NCI-H82 (cell line): ENCODE data around the gene TUBA4A.

Experiments
- DNase-seq: peaks from one replicate; lab custom pipeline; 2025; lab: John Stamatoyannopoulos, UW

The TUBA4A gene

GRCh38 chr2:219234331-219234730 is 19.4 kb downstream of the TUBA4A start:
- no peak for DNase-seq

GRCh38 chr2:219230059-219230540 is 23.6 kb downstream of the TUBA4A start:
- DNase-seq, result peak; percentile 63

DNA sequence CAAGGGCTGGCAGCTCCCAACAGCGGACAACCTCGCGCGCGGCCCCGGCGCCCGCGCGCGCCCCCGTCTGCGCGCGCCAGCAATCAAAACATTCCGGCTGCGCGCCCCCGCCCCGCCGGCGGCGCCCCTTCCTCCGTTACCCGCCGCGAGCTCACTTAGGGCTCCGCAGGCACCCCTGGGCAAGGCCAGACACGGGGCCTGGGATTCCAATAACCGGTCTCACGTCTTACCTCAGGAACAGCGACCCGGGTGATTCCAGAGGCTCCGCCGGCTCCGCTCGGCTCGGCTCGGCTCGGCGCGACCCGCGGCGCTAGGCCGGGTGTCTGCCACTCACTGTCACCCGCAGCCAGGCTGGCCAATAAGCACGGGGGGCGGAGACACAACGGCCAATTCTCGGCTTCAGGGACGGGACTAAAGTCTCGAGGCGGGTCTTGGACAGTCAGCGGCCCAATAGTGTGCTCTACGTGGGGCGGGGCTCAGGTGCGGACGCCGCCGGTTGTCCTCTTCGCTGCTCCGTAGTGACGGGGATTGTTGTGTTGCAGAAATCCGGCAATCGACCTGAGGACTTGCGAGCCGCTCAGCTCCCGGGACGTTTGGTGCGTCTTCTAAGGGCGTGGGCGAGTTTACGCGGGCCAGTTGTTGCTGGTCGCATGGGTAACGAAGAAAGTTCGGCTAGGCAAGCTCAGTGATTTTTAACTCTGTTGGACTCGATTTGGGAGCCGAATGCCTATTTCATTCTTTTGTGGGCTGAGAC is 24.2 kb downstream of the TUBA4A start, which contains the start of the genes ANKZF1 and ATG9A:
Gene ANKZF1 (plus strand): TSS at position 502 of the 754 bp plus-strand sequence. CDS start 452 bp downstream, outside the sequence.
Gene ATG9A (minus strand): TSS at position 332 of the 754 bp plus-strand sequence. CDS start 1,612 bp downstream, outside the sequence.
- DNase-seq, result peak; percentile 100

- DNase-seq, result no peak
Observed at GRCh38 chr2:219228911-219229304, 24.8 kb downstream of the TUBA4A start.

DNA sequence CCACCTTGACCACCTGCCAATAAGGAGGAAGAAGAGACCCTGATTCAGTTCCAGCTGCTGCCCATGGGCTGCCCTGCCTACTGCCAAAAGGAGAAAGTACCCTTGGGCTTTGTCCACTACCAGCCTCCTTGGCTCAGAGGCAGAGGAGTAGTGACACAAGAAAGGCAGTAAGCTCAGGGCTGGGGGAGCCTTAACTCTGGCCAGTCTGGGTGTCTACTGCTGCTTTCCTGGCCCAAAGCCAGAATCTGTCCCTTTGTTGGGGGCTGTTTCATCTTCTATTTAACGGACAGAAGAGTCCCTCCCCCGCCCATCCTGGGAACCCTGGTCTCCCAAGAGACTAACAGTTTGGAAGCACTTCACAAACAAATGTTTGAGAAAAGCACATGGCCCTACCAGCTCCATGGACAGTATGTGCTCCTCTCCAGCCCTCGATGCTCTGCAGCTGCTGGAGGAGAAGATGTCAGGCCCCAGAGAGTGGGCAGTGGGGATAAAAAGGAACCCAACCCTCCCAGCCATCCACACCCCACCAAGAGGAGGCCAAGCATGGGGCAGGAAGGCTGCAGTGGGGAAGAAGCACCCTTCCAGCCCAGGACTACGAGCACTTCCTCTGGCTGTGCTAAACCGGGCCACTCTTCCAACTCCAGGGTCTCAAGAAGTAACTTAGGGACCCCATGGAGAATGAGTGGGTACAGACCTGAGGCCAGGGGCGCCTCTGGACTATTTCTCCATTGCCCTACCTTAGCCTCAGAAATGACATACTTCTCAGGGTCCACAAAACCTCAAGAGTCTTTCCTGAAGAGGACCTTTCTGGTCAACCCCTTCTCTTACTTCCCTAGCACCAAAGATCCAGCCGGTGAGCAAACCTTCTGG is 25.4 kb downstream of the TUBA4A start:
- DNase-seq, result no peak

GRCh38 chr2:219225350-219225749 is 28.4 kb downstream of the TUBA4A start:
- no peak for DNase-seq

GRCh38 chr2:219223831-219224610 is 29.7 kb downstream of the TUBA4A start:
- DNase-seq, result no peak

- DNase-seq, result no peak
Observed at GRCh38 chr2:219221957-219222518, 31.7 kb downstream of the TUBA4A start.

GRCh38 chr2:219220652-219221402 is 32.9 kb downstream of the TUBA4A start:
- no peak for DNase-seq

GRCh38 chr2:219219784-219220532 is 33.8 kb downstream of the TUBA4A start:
- DNase-seq, result no peak

DNA sequence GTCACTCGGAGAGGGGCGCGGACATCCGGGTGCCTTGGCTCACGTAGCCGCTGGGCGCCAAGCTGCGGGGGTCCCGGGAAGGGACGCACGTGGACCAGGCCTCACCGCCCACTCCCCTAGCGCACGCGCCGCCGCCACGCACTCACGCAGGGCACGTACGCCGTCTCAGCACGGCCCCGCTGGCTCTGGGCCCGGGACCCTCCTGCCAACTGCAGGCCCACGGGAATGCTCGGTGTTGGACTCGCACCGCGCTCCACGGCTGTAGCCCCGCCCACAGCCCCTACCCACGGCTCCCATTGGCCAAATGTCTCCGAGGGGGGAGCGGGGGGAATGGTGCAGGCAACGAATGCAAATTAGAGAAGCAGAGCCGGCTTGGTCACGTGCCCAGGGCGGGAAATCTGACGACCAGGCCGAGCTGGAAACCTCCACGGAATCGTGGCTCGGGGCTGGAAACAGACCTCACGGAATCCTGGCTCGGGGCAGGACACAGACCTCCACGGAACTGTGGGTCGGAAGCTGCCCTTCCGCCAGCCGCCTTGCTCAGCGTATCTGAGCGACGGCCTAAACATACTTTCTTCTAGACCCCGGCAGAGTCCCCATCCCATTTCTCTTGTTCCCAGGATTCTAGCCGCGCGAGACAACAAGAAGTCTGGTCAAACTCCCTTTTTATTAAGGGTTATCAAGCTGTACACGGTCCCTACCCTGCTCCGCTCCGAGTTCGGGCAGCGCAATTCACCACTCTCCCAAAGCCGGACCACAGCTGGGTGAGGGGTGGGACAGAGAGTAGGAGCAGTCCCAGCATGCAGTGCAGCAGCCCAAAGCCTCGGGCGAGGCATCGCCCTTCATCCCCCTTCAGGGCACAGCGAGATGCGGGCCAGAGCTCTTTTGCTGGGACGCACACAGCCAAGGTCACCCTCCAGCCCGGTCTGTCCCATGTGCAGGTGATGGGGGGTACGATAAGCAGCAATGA is 34.7 kb downstream of the TUBA4A start, which contains the start of gene ABCB6:
Gene ABCB6 (minus strand): TSS at position 227 of the 970 bp plus-strand sequence. CDS start 285 bp downstream, outside the sequence.
- peak; percentile 99 for DNase-seq

DNA sequence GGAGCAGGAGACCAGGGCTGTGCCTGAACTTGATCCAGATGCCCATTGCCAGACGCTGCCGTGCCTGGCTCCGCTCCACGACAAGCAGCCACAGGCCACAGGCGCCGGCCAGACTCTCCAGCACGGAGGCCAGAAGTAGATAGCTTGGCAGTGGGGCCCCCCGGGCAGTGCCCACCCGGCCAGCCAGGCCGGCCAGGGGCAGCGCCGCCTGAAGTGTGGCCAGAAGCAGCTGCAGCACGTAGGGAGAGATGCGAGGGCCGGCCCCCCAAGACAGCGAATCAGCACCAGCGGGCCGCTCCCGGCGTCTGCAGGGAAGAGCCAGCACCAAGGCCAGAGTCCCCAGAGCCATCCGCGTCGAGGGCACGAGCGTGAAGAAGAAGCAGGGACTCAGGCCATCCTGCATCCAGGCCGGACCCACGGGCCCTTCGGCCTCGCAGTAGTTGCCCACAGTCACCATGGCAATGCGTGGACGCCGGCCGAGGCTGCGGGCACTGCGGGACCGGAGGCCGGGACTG is 35.4 kb downstream of the TUBA4A start:
- peak; percentile 69 for DNase-seq

DNA sequence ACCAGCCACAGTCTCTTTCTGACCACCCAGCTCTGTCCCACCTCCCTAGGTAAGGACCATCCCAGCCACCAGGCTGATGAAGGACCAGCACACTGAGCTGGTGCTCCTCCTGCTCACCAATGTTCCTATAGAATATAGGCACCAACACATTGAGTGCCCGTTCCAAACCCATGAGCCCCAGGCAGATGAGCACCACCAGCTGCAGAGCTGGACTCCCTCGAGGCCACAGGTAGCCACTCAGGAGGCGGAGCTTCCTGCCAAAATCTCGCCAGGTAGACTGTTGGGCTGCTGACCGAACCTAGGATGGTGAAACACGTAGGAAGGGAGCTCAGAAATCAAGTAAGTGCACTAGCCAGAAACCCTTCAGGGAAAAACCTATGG is 37.2 kb downstream of the TUBA4A start:
- DNase-seq, result no peak

GRCh38 chr2:219215871-219216534 is 37.7 kb downstream of the TUBA4A start:
- DNase-seq, result no peak

GRCh38 chr2:219214786-219215185 is 38.9 kb downstream of the TUBA4A start:
- no peak for DNase-seq

DNA sequence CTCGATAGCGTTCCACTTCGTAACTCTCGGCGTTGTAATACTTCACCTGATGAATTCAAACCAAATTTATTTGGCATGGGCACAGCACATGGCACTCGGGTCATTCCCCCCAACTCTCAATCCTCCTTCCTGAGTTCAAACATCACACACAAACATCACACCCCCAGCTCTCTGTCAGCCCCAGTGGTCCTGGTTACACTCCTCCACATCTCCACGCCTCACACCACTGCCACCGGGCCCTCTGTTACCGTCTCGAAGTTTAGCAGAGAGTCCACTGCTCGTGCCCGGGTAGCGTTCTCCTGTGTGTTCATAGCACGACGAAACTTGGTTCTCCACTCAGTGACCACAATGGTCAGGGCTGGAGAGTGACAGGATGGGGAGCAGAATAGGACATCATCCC is 39.6 kb downstream of the TUBA4A start:
- DNase-seq, result no peak

DNA sequence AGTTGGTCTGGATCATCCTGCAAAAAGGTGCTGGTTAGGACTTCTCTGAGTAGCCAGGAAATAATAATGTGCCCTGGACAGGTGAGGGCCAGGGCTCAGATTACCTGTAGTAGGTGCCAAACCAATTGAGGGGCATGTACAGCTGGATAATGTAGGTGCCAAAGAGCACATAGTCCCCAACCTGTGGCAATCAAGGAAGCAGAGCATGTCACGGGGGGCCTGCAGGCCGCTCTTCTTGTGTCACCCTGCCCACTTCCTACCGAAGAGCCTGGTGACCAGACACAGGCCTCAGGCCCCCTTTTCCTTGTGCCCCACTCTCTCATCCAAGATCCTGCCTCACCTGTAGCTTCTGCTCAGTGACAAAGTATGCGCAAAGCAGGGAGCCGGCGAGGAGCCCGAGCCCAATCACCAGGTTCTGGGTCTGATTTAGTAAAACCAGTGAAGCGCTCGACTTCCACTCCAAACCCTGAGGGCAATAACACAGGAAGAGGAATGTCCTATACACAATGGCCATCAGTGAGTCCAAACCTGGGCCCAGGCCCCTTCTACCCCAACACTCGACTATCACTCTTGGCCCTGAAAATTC is 40.1 kb downstream of the TUBA4A start:
- DNase-seq, result no peak

DNA sequence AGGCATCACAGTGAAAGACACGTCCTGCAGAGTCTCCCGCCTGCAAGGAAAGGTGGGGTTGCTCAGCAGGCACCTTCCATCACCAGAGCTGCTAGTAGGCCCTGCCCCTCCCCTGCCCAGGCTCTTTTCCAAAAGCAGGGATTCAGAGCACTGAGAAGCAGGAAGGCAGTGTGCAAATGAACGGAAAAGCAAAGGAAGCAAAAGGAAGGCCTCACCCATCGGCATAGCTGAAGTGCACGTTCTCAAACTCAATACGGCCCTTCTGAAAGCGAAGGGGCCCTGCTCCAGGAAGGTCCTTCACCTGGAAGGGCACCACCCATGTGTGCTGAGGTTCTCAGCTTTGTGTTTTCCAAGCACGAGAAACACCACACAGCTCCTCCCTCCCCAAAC is 40.7 kb downstream of the TUBA4A start:
- DNase-seq, result no peak
